Measurements from ENCODE around the gene NTRK2. TPM values are rescaled to one million over a fixed set of nuclear protein-coding genes. Genes with fewer than 3 reads are reported as not detected.

NTRK2 gene
- total and polyA plus RNA-seq, 2 experiments from 2014 or later, result 0.03 TPM; not detected in 1

DNA sequence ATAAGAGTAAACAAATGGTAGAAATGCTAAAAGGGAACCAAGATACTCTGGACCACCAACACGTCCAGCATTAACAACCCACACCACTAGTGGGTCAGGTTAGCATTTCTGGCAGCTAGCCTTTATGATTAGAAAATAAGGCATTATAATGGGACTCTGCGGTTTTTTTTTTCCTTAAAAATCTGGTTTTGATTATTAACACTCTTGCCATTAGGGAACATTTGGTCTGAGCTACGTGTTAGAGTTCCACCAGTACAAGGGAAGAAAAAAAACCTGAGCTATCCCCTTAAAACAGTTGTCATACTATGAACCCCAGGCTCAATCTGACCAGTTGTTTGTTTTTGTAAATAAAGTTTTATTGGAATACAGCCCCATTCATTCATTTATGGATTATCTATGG, 110.4 kb downstream of the NTRK2 start:
- no peaks in the 10 kb centered on the region for H3K36me3 ChIP-seq (ENCODE audit: insufficient read depth)
- DNase-seq (ENCODE audit: low spot score) (no peak), ATAC-seq (no peak)
- Mint-ChIP-seq H3K9me3 (no peaks in the 10 kb centered on the region), H3K27me3 (ENCODE audit: insufficient read depth, low read depth, poor library complexity) (no peaks in the 10 kb centered on the region), H3K4me1 (no peaks in the 10 kb centered on the region), H3K27ac (no peak overlapping the region), H3K4me3 (no peak overlapping the region), H3K36me3 (ENCODE audit: low read depth) (no peaks in the 10 kb centered on the region)
- TF ChIP-seq STAT1 (IDR thresholded peaks at IDR 0.05; ENCODE audit: unreplicated experiment) (no peak), CREB1 (CRISPR knock-in tag; IDR thresholded peaks at IDR 0.05; ENCODE audit: low read depth) (no peak), EZH2 (IDR thresholded peaks at IDR 0.05; ENCODE audit: low read depth, unreplicated experiment) (no peak), POLR2AphosphoS5 (IDR thresholded peaks at IDR 0.05; ENCODE audit: low read depth) (no peak), EZH2phosphoT487 (IDR thresholded peaks at IDR 0.05; ENCODE audit: unreplicated experiment) (no peak), ZNF331 (CRISPR knock-in tag; IDR thresholded peaks at IDR 0.05; ENCODE audit: low read depth) (no peak)
- TF ChIP-seq, protein P1, sequence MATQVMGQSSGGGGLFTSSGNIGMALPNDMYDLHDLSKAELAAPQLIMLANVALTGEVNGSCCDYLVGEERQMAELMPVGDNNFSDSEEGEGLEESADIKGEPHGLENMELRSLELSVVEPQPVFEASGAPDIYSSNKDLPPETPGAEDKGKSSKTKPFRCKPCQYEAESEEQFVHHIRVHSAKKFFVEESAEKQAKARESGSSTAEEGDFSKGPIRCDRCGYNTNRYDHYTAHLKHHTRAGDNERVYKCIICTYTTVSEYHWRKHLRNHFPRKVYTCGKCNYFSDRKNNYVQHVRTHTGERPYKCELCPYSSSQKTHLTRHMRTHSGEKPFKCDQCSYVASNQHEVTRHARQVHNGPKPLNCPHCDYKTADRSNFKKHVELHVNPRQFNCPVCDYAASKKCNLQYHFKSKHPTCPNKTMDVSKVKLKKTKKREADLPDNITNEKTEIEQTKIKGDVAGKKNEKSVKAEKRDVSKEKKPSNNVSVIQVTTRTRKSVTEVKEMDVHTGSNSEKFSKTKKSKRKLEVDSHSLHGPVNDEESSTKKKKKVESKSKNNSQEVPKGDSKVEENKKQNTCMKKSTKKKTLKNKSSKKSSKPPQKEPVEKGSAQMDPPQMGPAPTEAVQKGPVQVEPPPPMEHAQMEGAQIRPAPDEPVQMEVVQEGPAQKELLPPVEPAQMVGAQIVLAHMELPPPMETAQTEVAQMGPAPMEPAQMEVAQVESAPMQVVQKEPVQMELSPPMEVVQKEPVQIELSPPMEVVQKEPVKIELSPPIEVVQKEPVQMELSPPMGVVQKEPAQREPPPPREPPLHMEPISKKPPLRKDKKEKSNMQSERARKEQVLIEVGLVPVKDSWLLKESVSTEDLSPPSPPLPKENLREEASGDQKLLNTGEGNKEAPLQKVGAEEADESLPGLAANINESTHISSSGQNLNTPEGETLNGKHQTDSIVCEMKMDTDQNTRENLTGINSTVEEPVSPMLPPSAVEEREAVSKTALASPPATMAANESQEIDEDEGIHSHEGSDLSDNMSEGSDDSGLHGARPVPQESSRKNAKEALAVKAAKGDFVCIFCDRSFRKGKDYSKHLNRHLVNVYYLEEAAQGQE (IDR thresholded peaks at IDR 0.05; ENCODE audit: unreplicated experiment), result no peak
- TF ChIP-seq, protein P2, sequence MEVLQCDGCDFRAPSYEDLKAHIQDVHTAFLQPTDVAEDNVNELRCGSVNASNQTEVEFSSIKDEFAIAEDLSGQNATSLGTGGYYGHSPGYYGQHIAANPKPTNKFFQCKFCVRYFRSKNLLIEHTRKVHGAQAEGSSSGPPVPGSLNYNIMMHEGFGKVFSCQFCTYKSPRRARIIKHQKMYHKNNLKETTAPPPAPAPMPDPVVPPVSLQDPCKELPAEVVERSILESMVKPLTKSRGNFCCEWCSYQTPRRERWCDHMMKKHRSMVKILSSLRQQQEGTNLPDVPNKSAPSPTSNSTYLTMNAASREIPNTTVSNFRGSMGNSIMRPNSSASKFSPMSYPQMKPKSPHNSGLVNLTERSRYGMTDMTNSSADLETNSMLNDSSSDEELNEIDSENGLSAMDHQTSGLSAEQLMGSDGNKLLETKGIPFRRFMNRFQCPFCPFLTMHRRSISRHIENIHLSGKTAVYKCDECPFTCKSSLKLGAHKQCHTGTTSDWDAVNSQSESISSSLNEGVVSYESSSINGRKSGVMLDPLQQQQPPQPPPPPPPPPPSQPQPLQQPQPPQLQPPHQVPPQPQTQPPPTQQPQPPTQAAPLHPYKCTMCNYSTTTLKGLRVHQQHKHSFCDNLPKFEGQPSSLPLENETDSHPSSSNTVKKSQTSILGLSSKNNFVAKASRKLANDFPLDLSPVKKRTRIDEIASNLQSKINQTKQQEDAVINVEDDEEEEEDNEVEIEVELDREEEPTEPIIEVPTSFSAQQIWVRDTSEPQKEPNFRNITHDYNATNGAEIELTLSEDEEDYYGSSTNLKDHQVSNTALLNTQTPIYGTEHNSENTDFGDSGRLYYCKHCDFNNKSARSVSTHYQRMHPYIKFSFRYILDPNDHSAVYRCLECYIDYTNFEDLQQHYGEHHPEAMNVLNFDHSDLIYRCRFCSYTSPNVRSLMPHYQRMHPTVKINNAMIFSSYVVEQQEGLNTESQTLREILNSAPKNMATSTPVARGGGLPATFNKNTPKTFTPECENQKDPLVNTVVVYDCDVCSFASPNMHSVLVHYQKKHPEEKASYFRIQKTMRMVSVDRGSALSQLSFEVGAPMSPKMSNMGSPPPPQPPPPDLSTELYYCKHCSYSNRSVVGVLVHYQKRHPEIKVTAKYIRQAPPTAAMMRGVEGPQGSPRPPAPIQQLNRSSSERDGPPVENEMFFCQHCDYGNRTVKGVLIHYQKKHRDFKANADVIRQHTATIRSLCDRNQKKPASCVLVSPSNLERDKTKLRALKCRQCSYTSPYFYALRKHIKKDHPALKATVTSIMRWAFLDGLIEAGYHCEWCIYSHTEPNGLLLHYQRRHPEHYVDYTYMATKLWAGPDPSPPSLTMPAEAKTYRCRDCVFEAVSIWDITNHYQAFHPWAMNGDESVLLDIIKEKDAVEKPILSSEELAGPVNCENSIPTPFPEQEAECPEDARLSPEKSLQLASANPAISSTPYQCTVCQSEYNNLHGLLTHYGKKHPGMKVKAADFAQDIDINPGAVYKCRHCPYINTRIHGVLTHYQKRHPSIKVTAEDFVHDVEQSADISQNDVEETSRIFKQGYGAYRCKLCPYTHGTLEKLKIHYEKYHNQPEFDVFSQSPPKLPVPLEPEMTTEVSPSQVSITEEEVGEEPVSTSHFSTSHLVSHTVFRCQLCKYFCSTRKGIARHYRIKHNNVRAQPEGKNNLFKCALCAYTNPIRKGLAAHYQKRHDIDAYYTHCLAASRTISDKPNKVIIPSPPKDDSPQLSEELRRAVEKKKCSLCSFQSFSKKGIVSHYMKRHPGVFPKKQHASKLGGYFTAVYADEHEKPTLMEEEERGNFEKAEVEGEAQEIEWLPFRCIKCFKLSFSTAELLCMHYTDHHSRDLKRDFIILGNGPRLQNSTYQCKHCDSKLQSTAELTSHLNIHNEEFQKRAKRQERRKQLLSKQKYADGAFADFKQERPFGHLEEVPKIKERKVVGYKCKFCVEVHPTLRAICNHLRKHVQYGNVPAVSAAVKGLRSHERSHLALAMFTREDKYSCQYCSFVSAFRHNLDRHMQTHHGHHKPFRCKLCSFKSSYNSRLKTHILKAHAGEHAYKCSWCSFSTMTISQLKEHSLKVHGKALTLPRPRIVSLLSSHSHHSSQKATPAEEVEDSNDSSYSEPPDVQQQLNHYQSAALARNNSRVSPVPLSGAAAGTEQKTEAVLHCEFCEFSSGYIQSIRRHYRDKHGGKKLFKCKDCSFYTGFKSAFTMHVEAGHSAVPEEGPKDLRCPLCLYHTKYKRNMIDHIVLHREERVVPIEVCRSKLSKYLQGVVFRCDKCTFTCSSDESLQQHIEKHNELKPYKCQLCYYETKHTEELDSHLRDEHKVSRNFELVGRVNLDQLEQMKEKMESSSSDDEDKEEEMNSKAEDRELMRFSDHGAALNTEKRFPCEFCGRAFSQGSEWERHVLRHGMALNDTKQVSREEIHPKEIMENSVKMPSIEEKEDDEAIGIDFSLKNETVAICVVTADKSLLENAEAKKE (CRISPR knock-in tag; IDR thresholded peaks at IDR 0.05), result no peak
- TF ChIP-seq, protein P3, sequence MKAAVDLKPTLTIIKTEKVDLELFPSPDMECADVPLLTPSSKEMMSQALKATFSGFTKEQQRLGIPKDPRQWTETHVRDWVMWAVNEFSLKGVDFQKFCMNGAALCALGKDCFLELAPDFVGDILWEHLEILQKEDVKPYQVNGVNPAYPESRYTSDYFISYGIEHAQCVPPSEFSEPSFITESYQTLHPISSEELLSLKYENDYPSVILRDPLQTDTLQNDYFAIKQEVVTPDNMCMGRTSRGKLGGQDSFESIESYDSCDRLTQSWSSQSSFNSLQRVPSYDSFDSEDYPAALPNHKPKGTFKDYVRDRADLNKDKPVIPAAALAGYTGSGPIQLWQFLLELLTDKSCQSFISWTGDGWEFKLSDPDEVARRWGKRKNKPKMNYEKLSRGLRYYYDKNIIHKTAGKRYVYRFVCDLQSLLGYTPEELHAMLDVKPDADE (IDR thresholded peaks at IDR 0.05), result no peak
- no peaks in the 10 kb centered on the region for H3F3A ChIP-seq (replicated peaks; ENCODE audit: low read depth)
- no peak overlapping the region for H3K4me3 ChIP-seq
- H3K9me2 ChIP-seq (ENCODE audit: insufficient read depth), result no peaks in the 10 kb centered on the region
- H2AFZ ChIP-seq, result no peak overlapping the region
- no peaks in the 10 kb centered on the region for H3K27me3 ChIP-seq (ENCODE audit: insufficient read depth)
- no peaks in the 10 kb centered on the region for H3K4me1 ChIP-seq (ENCODE audit: insufficient read depth)
- H3K27ac ChIP-seq (ENCODE audit: low read depth), result no peak overlapping the region
- H3K79me2 ChIP-seq (replicated peaks; ENCODE audit: insufficient read depth), result no peaks in the 10 kb centered on the region
- H4K20me1 ChIP-seq (replicated peaks; ENCODE audit: insufficient read depth), result no peaks in the 10 kb centered on the region
- H3K4me2 ChIP-seq, result no peak overlapping the region

Data from GM23338 (cell line).